Suppressor macrophage (primary cell): Measurements from ENCODE around the gene REM2.

Source experiments
- DNase-seq, 4 experiments: peaks; one replicate each; pipeline ENCODE4 v3.0.0-alpha.2; 2020 to 2022

REM2 gene

GRCh38 chr14:22932146-22932545 lies 49.1 kb downstream of the REM2 start:
- DNase-seq, result no peak

GRCh38 chr14:22935156-22935555 lies 52.1 kb downstream of the REM2 start:
- no peak for DNase-seq
